Activated T-cell treated with anti-CD3 and anti-CD28 coated beads, Interleukin-2, amount 50 U/mL, for 24 hours (primary cell): ENCODE measurements around the gene CCNL1.
A peak's percentile ranks its signal among the peaks of the same experiment; 100 is the strongest.

Experiments
- DNase-seq: peaks from one replicate; pipeline ENCODE4 v3.0.0-alpha.2; 2020
- H3K27ac Mint-ChIP-seq: 2 replicates; pipeline ENCODE4 v1.8.0; 2020; ENCODE audit warnings: mild to moderate bottlenecking, mixed read lengths
- H3K27me3 Mint-ChIP-seq: 2 replicates; pipeline ENCODE4 v1.8.0; 2020; ENCODE audit warnings: mixed read lengths
- H3K36me3 Mint-ChIP-seq: 2 replicates; pipeline ENCODE4 v1.8.0; 2020; ENCODE audit warnings: low read depth, mixed read lengths
- H3K4me1 Mint-ChIP-seq: 2 replicates; pipeline ENCODE4 v1.8.0; 2020; ENCODE audit warnings: low read depth, mixed read lengths
- H3K4me3 Mint-ChIP-seq: 2 replicates; pipeline ENCODE4 v1.8.0; 2020; ENCODE audit warnings: mild to moderate bottlenecking, moderate library complexity, mixed read lengths
- H3K9me3 Mint-ChIP-seq: 2 replicates; pipeline ENCODE4 v1.8.0; 2020; ENCODE audit warnings: mixed read lengths

The CCNL1 gene

DNA sequence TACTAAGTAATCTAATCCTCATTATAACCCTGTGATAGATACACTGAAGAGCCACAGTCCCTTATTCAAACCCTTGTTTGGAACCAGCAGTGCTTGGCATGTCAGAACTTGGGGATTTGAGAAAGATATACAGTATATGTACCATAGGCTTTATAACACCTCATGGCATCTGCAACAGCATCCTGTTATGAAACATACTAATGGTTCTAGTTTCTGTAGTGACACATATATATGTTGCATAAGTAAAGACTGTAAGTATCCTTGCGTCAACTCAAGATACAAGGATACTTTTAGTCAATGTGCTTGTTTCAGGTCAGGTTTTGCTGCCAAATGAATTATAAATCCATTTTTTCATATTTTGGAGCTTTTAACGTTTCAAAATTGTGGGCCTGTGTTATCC lies 58.5 kb downstream of the CCNL1 start:
- peaks cover 53% of the 10 kb centered on the region for H3K4me1 Mint-ChIP-seq
- DNase-seq, result no peak
- no peak overlapping the region for H3K27ac Mint-ChIP-seq
- no peaks in the 10 kb centered on the region for H3K9me3 Mint-ChIP-seq
- no peaks in the 10 kb centered on the region for H3K27me3 Mint-ChIP-seq
- H3K36me3 Mint-ChIP-seq, result no peaks in the 10 kb centered on the region
- no peak overlapping the region for H3K4me3 Mint-ChIP-seq

- Mint-ChIP-seq H3K36me3 (no peaks in the 10 kb centered on the region), H3K4me1 (peaks cover 52% of the 10 kb centered on the region), H3K27ac (no peak overlapping the region), H3K27me3 (no peaks in the 10 kb centered on the region), H3K9me3 (no peaks in the 10 kb centered on the region), H3K4me3 (no peak overlapping the region)
- no peak for DNase-seq
Measured at GRCh38 chr3:157100608-157101396, 59.1 kb downstream of the CCNL1 start.

- peak overlapping the region; percentile 10 for H3K27ac Mint-ChIP-seq
- DNase-seq, result no peak
- H3K36me3 Mint-ChIP-seq, result no peaks in the 10 kb centered on the region
- H3K27me3 Mint-ChIP-seq, result no peaks in the 10 kb centered on the region
- H3K4me1 Mint-ChIP-seq, result peaks cover 45% of the 10 kb centered on the region
- no peaks in the 10 kb centered on the region for H3K9me3 Mint-ChIP-seq
- no peak overlapping the region for H3K4me3 Mint-ChIP-seq
Measured at GRCh38 chr3:157100096-157100477, 59.9 kb downstream of the CCNL1 start.

GRCh38 chr3:157099326-157100095 lies 60.4 kb downstream of the CCNL1 start:
- no peak for DNase-seq
- Mint-ChIP-seq H3K27me3 (no peaks in the 10 kb centered on the region), H3K4me1 (peaks cover 39% of the 10 kb centered on the region), H3K27ac (peak overlapping the region; percentile 10), H3K4me3 (no peak overlapping the region), H3K36me3 (no peaks in the 10 kb centered on the region), H3K9me3 (no peaks in the 10 kb centered on the region)

DNA sequence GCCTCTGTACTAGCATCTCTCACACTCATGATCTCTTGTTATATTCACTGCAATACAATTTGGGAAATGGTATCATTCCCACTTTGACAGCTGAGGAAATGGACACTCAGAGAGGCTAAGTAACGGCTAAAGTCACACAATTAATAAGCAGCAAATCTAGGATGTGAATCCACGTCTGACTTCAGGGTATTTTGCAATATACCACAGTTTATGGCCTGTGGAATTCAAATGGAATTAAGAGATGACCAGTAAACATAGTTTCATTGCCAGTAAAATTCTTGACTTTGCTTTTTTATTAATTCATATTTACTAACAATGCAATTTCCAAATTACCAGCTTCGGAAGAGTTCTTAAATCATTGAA lies 61.1 kb downstream of the CCNL1 start:
- Mint-ChIP-seq H3K9me3 (no peaks in the 10 kb centered on the region), H3K27ac (no peak overlapping the region), H3K4me3 (no peak overlapping the region), H3K36me3 (no peaks in the 10 kb centered on the region), H3K27me3 (no peaks in the 10 kb centered on the region), H3K4me1 (peaks cover 34% of the 10 kb centered on the region)
- DNase-seq, result no peak

DNA sequence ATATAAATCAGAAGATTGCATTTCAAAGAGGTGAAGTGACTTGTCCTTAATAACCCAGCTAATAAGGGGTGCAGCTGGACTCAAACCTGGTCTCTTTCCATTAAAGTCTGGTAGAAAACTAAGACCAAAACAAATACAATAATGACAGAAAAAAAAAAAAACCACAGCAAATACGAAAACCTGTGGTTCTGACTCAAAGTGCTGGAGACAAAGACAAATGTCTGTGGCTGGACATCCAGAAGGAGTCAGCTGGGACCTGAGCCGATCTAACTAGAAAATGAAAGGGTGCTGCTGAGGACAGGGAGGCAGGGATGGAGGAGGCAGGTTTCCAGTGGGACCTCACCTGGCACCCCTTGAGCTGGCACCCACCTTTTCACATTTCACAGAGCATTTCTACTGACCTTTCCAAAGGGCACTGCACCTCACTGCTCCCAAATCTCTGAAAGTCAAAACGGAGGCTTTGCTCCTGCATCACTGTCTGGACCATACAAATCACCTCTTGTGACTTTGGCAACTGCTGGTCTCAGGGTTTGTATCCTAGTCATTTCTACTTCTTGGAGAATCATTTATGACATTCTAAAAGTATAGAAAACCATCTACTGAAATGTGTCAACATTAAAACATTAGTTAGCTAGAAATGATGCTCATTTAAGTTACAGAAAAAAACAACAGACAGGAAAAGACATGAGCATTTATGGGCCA lies 61.7 kb downstream of the CCNL1 start:
- DNase-seq, result no peak
- H3K36me3 Mint-ChIP-seq, result no peaks in the 10 kb centered on the region
- no peaks in the 10 kb centered on the region for H3K27me3 Mint-ChIP-seq
- H3K4me3 Mint-ChIP-seq, result no peak overlapping the region
- no peaks in the 10 kb centered on the region for H3K9me3 Mint-ChIP-seq
- H3K27ac Mint-ChIP-seq, result peak overlapping the region; percentile 63
- H3K4me1 Mint-ChIP-seq, result peaks cover 30% of the 10 kb centered on the region
